Measurements from ENCODE around the gene PHLDB2. TPM values are rescaled to one million over a fixed set of nuclear protein-coding genes. Genes with fewer than 3 reads are reported as not detected.

Gene PHLDB2
- total RNA-seq, 1 donor from 2014 or later: 43.5 TPM

GRCh38 chr3:111837112-111837511 is 22.0 kb upstream of the PHLDB2 start:
- Mint-ChIP-seq H3K27me3 (no peaks in the 10 kb centered on the region), H3K27ac (no peak overlapping the region), H3K4me3 (no peak overlapping the region), H3K36me3 (no peaks in the 10 kb centered on the region), H3K9me3 (no peaks in the 10 kb centered on the region), H3K4me1 (ENCODE audit: unreplicated experiment) (no peaks in the 10 kb centered on the region)
- DNase-seq (ENCODE audit: extremely low spot score, unreplicated experiment): no peak
- TF ChIP-seq, protein P1, sequence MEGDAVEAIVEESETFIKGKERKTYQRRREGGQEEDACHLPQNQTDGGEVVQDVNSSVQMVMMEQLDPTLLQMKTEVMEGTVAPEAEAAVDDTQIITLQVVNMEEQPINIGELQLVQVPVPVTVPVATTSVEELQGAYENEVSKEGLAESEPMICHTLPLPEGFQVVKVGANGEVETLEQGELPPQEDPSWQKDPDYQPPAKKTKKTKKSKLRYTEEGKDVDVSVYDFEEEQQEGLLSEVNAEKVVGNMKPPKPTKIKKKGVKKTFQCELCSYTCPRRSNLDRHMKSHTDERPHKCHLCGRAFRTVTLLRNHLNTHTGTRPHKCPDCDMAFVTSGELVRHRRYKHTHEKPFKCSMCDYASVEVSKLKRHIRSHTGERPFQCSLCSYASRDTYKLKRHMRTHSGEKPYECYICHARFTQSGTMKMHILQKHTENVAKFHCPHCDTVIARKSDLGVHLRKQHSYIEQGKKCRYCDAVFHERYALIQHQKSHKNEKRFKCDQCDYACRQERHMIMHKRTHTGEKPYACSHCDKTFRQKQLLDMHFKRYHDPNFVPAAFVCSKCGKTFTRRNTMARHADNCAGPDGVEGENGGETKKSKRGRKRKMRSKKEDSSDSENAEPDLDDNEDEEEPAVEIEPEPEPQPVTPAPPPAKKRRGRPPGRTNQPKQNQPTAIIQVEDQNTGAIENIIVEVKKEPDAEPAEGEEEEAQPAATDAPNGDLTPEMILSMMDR (conservative IDR thresholded peaks at IDR 0.05): no peak

DNA sequence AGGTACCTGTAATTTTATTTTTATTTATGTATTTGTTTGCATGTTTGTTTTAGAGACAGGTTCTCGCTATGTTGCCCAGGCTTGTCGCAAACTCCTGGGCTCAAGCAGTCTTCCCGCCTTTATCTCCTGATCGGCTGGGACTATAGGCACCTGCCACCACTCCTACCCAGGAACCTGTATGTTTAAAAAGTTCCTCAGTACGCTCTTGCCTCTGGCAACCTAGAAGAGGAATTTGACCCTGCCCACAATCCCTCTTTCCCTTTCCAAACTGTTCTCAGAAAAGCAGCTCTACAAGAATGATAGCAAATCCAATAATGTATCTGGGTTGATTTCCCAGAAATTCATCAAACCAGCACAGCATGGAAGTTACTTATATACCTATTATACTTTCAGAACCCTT is 20.9 kb upstream of the PHLDB2 start:
- TF ChIP-seq, protein P1 (conservative IDR thresholded peaks at IDR 0.05): no peak
- no peaks in the 10 kb centered on the region for H3K27me3 Mint-ChIP-seq
- no peak overlapping the region for H3K4me3 Mint-ChIP-seq
- no peaks in the 10 kb centered on the region for H3K4me1 Mint-ChIP-seq (ENCODE audit: unreplicated experiment)
- H3K36me3 Mint-ChIP-seq: no peaks in the 10 kb centered on the region
- H3K9me3 Mint-ChIP-seq: no peaks in the 10 kb centered on the region
- no peak overlapping the region for H3K27ac Mint-ChIP-seq
- DNase-seq (ENCODE audit: extremely low spot score, unreplicated experiment): no peak

GRCh38 chr3:111846039-111846438 is 13.0 kb upstream of the PHLDB2 start:
- Mint-ChIP-seq H3K36me3 (no peaks in the 10 kb centered on the region), H3K27ac (no peak overlapping the region), H3K4me3 (no peak overlapping the region), H3K27me3 (no peaks in the 10 kb centered on the region), H3K4me1 (ENCODE audit: unreplicated experiment) (no peaks in the 10 kb centered on the region), H3K9me3 (no peaks in the 10 kb centered on the region)
- no peak for DNase-seq (ENCODE audit: extremely low spot score, unreplicated experiment)
- TF ChIP-seq, protein P1 (conservative IDR thresholded peaks at IDR 0.05): no peak

DNA sequence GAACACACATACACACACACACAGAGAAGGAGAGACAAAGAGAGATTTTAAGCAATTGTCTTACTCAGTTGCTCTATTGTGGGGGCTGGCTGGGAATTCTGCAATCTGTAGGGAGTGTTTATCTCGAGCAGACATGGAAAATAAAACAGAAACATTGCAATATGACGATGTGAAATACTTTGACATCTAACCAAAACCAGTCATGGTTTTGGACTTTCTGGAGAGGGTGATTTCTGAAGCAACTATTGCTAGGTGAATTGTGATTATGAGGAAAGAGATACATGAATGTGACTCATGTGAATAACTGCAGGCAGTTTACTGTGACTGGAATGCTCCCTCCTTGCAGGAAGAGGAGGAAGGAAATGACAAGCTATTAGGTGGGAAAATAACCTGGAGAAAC is 12.3 kb upstream of the PHLDB2 start:
- no peak overlapping the region for H3K27ac Mint-ChIP-seq
- TF ChIP-seq, protein P1 (conservative IDR thresholded peaks at IDR 0.05): no peak
- no peak for DNase-seq (ENCODE audit: extremely low spot score, unreplicated experiment)
- H3K9me3 Mint-ChIP-seq: no peaks in the 10 kb centered on the region
- no peak overlapping the region for H3K4me3 Mint-ChIP-seq
- no peaks in the 10 kb centered on the region for H3K36me3 Mint-ChIP-seq
- peaks cover 7% of the 10 kb centered on the region for H3K4me1 Mint-ChIP-seq (ENCODE audit: unreplicated experiment)
- H3K27me3 Mint-ChIP-seq: no peaks in the 10 kb centered on the region

GRCh38 chr3:111848283-111848682 is 10.8 kb upstream of the PHLDB2 start:
- Mint-ChIP-seq H3K9me3 (no peaks in the 10 kb centered on the region), H3K36me3 (no peaks in the 10 kb centered on the region), H3K27me3 (no peaks in the 10 kb centered on the region), H3K4me1 (ENCODE audit: unreplicated experiment) (peaks cover 14% of the 10 kb centered on the region), H3K4me3 (no peak overlapping the region), H3K27ac (no peak overlapping the region)
- no peak for DNase-seq (ENCODE audit: extremely low spot score, unreplicated experiment)
- TF ChIP-seq, protein P1 (conservative IDR thresholded peaks at IDR 0.05): no peak

- no peaks in the 10 kb centered on the region for H3K36me3 Mint-ChIP-seq
- H3K4me3 Mint-ChIP-seq: no peak overlapping the region
- H3K27ac Mint-ChIP-seq: no peak overlapping the region
- TF ChIP-seq, protein P1 (conservative IDR thresholded peaks at IDR 0.05): no peak
- no peak for DNase-seq (ENCODE audit: extremely low spot score, unreplicated experiment)
- H3K27me3 Mint-ChIP-seq: no peaks in the 10 kb centered on the region
- H3K4me1 Mint-ChIP-seq (ENCODE audit: unreplicated experiment): peaks cover 14% of the 10 kb centered on the region
- H3K9me3 Mint-ChIP-seq: no peaks in the 10 kb centered on the region
These were observed 10.3 kb upstream of the PHLDB2 start for GRCh38 chr3:111848778-111849177.

Measured in type B pancreatic cell (in vitro differentiated cells).